ENCODE results near the gene AUTS2. TPM values are rescaled to one million over a fixed set of nuclear protein-coding genes. Genes with fewer than 3 reads are reported as not detected.

The AUTS2 gene
- polyA plus RNA-seq, 1 donor = 110 TPM

- no peak for DNase-seq
Observed at GRCh38 chr7:69889976-69890351, 291.7 kb downstream of the AUTS2 start.

DNA sequence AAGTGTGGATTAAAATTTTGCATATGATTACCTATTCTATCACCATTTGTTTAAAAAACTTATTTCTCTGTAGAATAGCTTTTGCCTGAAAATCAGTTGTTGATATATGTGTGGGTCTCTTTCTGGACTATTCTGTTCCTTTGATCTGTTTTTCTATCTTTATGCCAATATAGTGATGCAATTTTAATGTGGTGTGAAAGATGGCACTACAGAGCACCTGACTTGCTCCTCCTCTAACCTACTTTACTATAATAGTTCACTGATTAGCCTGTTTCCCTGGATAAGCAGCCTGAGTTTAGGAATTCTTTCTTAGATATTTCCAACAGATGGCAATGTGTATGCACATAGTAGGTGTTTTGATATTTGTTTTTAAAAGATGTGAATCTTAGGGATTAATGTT is 294.5 kb downstream of the AUTS2 start:
- DNase-seq = no peak

GRCh38 chr7:69893906-69894305 is 295.6 kb downstream of the AUTS2 start:
- no peak for DNase-seq

GRCh38 chr7:69895446-69895845 is 297.2 kb downstream of the AUTS2 start:
- no peak for DNase-seq

- no peak for DNase-seq
Observed at GRCh38 chr7:69896121-69896520, 297.8 kb downstream of the AUTS2 start.

GRCh38 chr7:69898189-69898588 is 299.9 kb downstream of the AUTS2 start:
- DNase-seq = no peak

DNA sequence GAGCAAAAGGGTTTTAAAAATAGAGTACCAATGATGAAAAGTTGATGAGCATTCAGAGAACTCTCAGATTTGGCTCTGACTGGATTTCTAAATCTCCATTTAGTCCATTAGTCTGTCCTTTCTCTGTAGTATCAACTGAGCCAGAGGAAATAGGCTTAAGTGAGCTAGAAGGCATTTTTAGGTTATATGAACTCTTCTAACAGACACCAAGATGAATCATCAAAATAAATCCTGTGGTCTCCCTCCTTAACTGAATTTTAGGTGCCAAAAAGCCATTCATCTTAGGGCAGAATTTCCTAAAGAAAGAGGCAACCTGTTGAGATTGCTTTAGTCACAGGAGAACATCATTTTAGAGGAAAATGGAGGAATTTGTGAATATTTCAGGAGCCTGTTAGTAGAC is 305.1 kb downstream of the AUTS2 start:
- DNase-seq = no peak

GRCh38 chr7:69906283-69906995 is 308.2 kb downstream of the AUTS2 start:
- DNase-seq = no peak

GRCh38 chr7:69907720-69908119 is 309.4 kb downstream of the AUTS2 start:
- DNase-seq = no peak

DNA sequence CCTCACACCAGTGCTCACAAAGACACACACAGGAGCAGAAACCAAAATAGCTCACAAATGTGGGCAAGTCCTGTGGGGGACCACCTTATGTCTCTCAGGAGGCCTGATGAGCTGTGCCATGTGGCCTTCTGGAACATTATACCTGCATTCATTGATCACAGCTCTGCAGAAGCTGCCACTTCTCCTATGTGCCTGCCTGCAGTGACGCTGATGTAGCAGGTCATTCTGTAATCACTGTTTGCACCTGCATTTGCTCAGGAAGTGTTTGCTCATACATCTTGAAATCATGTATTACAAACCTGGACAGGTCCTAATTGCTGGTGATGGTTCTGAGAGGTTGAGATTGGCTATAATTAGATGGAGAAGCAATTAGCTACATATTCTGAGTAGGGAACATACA is 310.2 kb downstream of the AUTS2 start:
- no peak for DNase-seq

- no peak for DNase-seq
Observed at GRCh38 chr7:69910150-69910549, 311.9 kb downstream of the AUTS2 start.

DNA sequence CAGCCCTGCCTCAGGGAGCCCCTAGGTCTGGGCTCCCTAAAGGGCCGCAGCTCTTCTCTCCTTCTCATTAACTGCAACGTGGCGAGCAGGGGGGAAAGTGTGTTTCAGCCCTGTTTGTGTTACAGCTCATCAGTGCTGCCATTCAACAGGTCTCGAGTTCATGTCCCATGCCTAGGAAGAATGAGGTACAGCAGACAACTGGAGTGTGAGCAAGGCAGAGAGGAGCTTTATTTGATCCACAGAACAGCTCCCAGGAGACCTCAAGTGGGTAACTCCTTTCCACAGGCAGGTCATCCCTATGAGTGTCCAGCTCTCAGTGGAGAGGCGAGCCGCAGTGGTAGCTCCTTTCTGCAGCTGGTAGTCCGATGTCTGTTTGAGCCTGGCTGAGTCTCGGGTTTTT is 313.1 kb downstream of the AUTS2 start:
- no peak for DNase-seq

DNA sequence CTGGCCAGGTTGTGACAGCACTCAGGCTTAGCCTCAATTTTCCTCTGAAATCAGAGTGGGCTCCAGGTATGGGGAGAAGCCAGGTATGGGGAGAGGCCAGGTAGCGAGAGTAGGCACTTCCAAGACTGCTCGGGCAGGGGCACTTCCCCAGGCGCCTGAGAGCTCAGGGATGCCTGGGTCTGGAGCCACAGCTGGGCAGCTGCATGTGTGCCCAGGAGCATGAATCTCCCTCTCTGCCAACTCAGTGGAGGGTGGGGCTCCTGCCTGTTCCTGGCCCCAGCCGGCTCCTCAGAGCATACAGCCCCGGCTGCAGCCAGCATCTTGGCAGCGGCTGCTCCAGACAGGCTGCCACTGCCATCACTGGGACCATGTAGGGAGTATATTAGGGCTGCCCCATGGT is 313.9 kb downstream of the AUTS2 start:
- DNase-seq = no peak

- no peak for DNase-seq
Observed at GRCh38 chr7:69912846-69913245, 314.6 kb downstream of the AUTS2 start.

GRCh38 chr7:69919426-69920111 is 321.3 kb downstream of the AUTS2 start:
- DNase-seq = no peak

DNA sequence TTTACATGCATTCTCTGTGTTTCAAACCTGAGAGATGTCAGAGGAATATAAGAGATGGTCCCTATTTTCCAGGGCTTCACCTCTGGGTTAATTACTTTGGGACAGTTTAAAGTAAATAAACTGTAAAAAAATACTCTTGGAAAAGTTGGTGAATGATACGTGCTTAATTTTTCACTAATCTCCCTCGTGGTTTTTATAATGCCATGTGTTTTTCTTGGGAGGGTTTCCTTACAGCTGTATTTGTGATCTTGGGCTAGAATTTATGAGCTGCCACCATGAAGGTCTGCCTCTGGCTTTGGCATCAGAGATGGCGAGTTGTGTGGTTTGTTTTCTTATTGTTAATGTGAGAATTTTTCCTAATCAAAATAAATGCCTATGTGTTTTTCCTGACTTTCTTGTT is 322.5 kb downstream of the AUTS2 start:
- DNase-seq = no peak

DNA sequence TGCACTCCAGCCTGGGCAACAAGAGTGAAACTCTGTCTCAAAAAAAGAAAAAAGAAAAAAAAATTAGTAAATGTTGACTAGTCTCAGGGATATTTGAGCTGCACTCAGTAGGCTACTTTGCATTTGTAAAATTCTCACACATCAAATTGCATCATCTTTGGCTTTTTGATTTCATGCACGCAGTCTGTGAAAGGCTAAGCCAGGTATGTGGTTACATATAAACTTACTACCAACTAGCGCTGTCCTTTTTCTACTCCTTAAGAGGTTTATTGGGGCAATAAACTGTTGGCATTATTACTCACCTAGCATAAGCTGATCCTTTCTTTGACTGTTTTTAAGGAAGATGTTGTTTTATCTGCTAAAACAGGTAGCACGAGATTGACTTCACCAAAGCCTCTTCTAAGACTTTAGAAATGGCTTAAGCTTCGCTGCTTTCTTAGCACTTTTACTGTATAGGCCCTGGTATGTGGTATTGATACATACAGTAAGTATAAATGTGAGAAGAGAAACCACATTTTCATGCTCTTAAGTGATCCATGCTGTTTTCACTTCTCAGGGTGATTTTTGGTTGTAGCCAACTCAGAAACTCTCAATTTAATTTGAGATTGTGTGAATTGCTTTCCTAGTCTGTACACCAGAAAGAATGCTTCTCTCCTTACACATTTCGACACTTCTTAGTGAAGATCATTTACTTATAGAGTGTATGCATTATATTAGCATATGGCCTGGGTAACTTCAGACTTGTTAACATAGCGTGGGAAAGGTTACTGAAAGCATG is 323.9 kb downstream of the AUTS2 start:
- no peak for DNase-seq

GRCh38 chr7:69927461-69927860 is 329.2 kb downstream of the AUTS2 start:
- DNase-seq = no peak

DNA sequence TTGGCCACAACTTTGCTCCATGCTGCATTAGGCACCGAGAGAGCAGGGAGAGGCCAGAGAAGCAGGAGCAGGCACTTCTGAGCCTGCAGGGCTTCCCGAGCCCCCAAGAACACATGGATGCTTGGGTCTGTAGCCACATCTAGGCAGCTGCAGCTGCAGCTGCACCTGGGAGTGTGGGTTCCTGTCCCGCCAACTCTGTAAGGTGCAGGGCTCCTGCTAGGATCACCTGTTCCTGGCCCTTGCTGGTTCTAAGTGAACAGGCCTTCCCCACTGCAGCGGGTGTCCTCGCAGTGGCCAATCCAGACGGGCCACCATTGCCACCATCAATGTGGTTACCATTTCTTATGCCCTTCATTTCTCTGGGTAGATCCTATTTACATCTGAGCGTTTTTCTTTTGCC is 330.3 kb downstream of the AUTS2 start:
- DNase-seq = no peak

DNA sequence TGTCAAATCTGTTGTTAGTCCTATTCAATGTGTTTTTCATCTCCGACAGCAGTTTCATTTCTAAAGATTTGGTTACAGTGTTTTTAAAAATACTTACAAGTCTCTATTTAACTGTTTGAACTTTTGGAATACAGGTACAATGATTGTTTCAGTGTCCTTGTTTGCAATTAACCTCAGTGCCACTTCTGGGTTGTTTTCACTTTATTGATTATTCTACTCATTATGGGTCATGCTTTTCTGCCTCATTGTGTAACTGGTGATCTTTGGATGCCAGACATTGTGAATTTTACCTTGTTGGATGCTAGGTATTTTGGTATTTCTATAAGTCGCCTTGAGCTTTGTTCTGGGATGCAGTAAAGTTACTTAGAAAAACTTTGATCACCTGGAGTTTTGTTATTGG is 331.3 kb downstream of the AUTS2 start:
- no peak for DNase-seq

- no peak for DNase-seq
Observed at GRCh38 chr7:69932034-69932628, 333.9 kb downstream of the AUTS2 start.

GRCh38 chr7:69934144-69934903 is 336.0 kb downstream of the AUTS2 start:
- no peak for DNase-seq

Measured in left kidney (tissue), 2 donors.